ENCODE data around the gene SBSN. TPM values are rescaled to one million over a fixed set of nuclear protein-coding genes. Genes with fewer than 3 reads are reported as not detected.

The SBSN gene
- total RNA-seq, 4 donors from 2014 or later = 1,839 to 3,070 (median 2,379) TPM

DNA sequence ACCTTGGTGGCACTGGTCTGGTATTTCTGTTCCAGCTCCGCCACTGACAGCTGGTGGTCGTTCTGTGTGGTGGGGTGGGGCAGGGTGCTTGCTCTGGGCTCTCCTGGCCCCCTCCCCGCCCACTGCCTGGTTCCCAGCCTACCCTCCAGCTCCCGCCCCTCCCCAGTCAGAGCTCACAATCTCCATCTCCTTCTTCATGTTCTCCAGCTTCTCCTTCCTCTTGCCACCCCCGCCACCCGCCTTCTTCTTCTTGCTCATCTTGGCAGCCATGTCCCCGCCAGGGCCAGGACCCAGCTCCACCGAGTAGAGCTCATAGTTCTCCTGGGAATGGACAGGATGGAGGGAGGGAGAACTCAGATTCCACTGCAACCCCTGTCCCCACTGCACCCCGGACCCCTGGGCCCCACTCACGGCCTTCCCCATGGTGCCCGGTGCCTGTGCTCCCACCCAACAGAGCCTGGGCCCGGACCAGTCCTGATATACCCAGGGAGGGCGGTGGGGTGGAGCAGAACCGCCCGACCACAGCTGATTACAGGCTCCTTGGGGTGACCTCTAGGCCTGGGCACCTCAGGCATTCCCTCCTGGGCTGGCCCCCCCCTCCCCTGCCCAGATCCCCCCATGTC is 35.2 kb upstream of the SBSN start, which contains the start of gene ATP4A:
TSS of gene ATP4A (minus strand) at position 452 of the 623 bp plus-strand sequence. CDS start at position 423, 29 bp downstream.
- intact Hi-C loops (cut with DNase I; ENCODE audit: low total_unique reads) = loop anchor here (5.0 kb wide), 1 partner anchor 506 kb away; no protein-coding TSS in a partner anchor
- H3K4me3 ChIP-seq (ENCODE audit: low read depth, poor library complexity, severe bottlenecking) = no peak within 1 kb of the TSS
- 69 to 72% methylated on average over 15 of the region's 15 CpGs for WGBS, 2 donors
- DNase-seq (ENCODE audit: low spot score in 2 of 2) = no peak
- TF ChIP-seq POLR2A (IDR thresholded peaks at IDR 0.05) (no peak), CTCF (IDR thresholded peaks at IDR 0.05) (no peak)

GRCh38 chr19:35562776-35563175 is 34.7 kb upstream of the SBSN start:
- DNase-seq (ENCODE audit: low spot score in 2 of 2) = no peak
- intact Hi-C loops (cut with DNase I; ENCODE audit: low total_unique reads) = loop anchor here (5.0 kb wide), 1 partner anchor 505 kb away; no protein-coding TSS in a partner anchor
- TF ChIP-seq CTCF (IDR thresholded peaks at IDR 0.05) (no peak), POLR2A (IDR thresholded peaks at IDR 0.05) (no peak)
- H3K4me3 ChIP-seq (ENCODE audit: low read depth, poor library complexity, severe bottlenecking) = no peak overlapping the region
- 54 to 65% methylated on average over 2 of the region's 2 CpGs for WGBS, 2 donors

GRCh38 chr19:35562336-35562735 is 34.2 kb upstream of the SBSN start:
- intact Hi-C loops (cut with DNase I; ENCODE audit: low total_unique reads) = loop anchor here (5.0 kb wide), 1 partner anchor 505 kb away; no protein-coding TSS in a partner anchor
- 66 to 70% methylated on average over 14 to 17 of the region's 17 CpGs for WGBS, 2 donors
- no peak overlapping the region for H3K4me3 ChIP-seq (ENCODE audit: low read depth, poor library complexity, severe bottlenecking)
- no peak for TF ChIP-seq POLR2A (IDR thresholded peaks at IDR 0.05)
- TF ChIP-seq CTCF (IDR thresholded peaks at IDR 0.05) = no peak
- DNase-seq (ENCODE audit: low spot score in 2 of 2) = no peak

DNA sequence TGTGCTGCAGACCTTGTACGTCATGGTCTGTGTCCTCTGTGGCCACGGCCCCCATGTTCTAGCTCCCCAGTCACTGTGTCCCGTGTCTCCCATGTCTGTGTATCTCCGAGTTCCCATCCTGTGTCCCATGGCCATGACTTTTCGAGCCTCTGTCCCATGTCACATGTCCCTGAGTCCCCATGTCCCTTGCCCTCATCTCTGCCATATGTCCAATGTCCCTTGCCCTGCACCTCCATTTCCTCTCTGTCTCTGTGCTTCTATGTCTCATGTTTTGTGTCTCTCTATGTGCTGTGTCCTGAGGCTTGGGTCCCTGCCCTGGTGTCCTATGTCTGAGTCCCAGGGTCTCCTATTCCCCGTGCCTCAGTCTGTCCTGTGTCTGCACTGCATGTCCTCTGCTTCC is 33.3 kb upstream of the SBSN start:
- DNase-seq (ENCODE audit: low spot score in 2 of 2) = no peak
- TF ChIP-seq CTCF (IDR thresholded peaks at IDR 0.05) (no peak), POLR2A (IDR thresholded peaks at IDR 0.05) (no peak)
- no peak overlapping the region for H3K4me3 ChIP-seq (ENCODE audit: low read depth, poor library complexity, severe bottlenecking)
- WGBS, 2 donors = 83 to 87% methylated on average over 6 of the region's 6 CpGs
- intact Hi-C loops (cut with DNase I; ENCODE audit: low total_unique reads) = loop anchor here (5.0 kb wide), 1 partner anchor 504 kb away; no protein-coding TSS in a partner anchor

- DNase-seq (ENCODE audit: low spot score in 2 of 2) = no peak
- TF ChIP-seq CTCF (IDR thresholded peaks at IDR 0.05) = no peak
- TF ChIP-seq POLR2A (IDR thresholded peaks at IDR 0.05) = no peak
- 62 to 66% methylated on average over 6 of the region's 6 CpGs for WGBS, 2 donors
These were observed 32.6 kb upstream of the SBSN start for GRCh38 chr19:35560677-35561076.

More at GRCh38 chr19:35560677-35561076, 32.6 kb upstream of the SBSN start:
- intact Hi-C loops (cut with DNase I; ENCODE audit: low total_unique reads) = loop anchor here (5.0 kb wide), 1 partner anchor 503 kb away; no protein-coding TSS in a partner anchor
- no peak overlapping the region for H3K4me3 ChIP-seq (ENCODE audit: low read depth, poor library complexity, severe bottlenecking)

Data from lower leg skin (tissue), 4 donors.